ENCODE data around the gene HLA-A. TPM values are rescaled to one million over a fixed set of nuclear protein-coding genes. Genes with fewer than 3 reads are reported as not detected.

The HLA-A gene
- total RNA-seq: 1,869 TPM

DNA sequence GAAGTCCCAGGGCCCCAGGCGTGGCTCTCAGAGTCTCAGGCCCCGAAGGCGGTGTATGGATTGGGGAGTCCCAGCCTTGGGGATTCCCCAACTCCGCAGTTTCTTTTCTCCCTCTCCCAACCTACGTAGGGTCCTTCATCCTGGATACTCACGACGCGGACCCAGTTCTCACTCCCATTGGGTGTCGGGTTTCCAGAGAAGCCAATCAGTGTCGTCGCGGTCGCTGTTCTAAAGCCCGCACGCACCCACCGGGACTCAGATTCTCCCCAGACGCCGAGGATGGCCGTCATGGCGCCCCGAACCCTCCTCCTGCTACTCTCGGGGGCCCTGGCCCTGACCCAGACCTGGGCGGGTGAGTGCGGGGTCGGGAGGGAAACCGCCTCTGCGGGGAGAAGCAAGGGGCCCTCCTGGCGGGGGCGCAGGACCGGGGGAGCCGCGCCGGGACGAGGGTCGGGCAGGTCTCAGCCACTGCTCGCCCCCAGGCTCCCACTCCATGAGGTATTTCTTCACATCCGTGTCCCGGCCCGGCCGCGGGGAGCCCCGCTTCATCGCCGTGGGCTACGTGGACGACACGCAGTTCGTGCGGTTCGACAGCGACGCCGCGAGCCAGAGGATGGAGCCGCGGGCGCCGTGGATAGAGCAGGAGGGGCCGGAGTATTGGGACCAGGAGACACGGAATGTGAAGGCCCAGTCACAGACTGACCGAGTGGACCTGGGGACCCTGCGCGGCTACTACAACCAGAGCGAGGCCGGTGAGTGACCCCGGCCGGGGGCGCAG is at the start of gene HLA-A:
Gene HLA-A, plus strand, starts transcription at position 258 of the 778 bp plus-strand sequence. Its CDS starts 22 bp downstream, at position 280.
- Histone ChIP-seq H3K4me3 (ENCODE audit: low read length) (peak within 1 kb of the TSS; percentile 87), H3K27me3 (ENCODE audit: insufficient read depth, low read length) (no peaks in the 10 kb centered on the region), H3K9me3 (ENCODE audit: low read depth, low read length) (no peaks in the 10 kb centered on the region), H3K4me1 (ENCODE audit: insufficient read depth, low read length) (peaks cover 58% of the 10 kb centered on the region)

DNA sequence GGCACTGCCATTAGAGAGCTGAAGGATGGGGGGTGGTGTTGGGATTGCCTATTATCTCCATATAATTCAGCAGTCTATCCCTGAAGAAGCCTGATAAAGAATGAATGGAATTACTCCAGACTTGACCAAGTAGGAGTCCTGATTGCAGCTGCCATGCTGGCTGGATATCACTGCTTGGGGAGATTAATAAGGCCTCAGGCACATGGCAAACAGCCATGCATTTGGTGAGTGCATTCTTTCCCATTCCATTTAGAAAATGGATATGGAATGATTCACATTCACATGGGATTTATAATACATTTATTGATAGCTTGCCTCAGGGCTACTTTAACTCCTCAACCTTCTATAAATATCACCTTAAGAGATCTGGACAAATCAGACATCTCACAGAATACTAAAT is 49.6 kb upstream of the HLA-A start:
- Histone ChIP-seq H3K4me3 (ENCODE audit: low read length) (no peak overlapping the region), H3K4me1 (ENCODE audit: insufficient read depth, low read length) (peaks cover 7% of the 10 kb centered on the region), H3K27me3 (ENCODE audit: insufficient read depth, low read length) (no peaks in the 10 kb centered on the region), H3K9me3 (ENCODE audit: low read depth, low read length) (no peaks in the 10 kb centered on the region)

- Histone ChIP-seq H3K9me3 (ENCODE audit: low read depth, low read length) (no peaks in the 10 kb centered on the region), H3K27me3 (ENCODE audit: insufficient read depth, low read length) (no peaks in the 10 kb centered on the region), H3K4me1 (ENCODE audit: insufficient read depth, low read length) (no peaks in the 10 kb centered on the region), H3K4me3 (ENCODE audit: low read length) (no peak overlapping the region)
Measured at GRCh38 chr6:29899281-29899680, 43.1 kb upstream of the HLA-A start.

DNA sequence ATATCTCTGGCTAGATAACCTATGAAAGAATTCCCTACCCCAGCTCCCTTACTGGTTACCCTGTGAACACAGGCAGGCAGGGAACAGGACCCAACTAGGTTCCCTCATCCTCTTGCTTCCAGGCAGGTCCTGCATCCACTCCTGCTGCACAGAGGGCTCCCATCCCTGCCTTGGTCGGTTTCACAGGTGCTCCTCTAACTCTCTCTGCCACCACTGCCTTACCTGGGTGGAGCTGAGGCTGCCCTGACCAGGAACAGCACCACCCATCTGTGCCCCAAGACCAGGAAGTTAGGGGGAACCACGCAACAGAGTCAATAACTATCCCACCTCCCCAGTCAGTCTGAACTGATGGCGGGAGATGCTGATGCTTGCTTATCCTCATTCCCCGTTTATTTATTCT is 37.0 kb upstream of the HLA-A start:
- Histone ChIP-seq H3K4me3 (ENCODE audit: low read length) (no peak overlapping the region), H3K4me1 (ENCODE audit: insufficient read depth, low read length) (no peaks in the 10 kb centered on the region), H3K9me3 (ENCODE audit: low read depth, low read length) (no peaks in the 10 kb centered on the region), H3K27me3 (ENCODE audit: insufficient read depth, low read length) (no peaks in the 10 kb centered on the region)

DNA sequence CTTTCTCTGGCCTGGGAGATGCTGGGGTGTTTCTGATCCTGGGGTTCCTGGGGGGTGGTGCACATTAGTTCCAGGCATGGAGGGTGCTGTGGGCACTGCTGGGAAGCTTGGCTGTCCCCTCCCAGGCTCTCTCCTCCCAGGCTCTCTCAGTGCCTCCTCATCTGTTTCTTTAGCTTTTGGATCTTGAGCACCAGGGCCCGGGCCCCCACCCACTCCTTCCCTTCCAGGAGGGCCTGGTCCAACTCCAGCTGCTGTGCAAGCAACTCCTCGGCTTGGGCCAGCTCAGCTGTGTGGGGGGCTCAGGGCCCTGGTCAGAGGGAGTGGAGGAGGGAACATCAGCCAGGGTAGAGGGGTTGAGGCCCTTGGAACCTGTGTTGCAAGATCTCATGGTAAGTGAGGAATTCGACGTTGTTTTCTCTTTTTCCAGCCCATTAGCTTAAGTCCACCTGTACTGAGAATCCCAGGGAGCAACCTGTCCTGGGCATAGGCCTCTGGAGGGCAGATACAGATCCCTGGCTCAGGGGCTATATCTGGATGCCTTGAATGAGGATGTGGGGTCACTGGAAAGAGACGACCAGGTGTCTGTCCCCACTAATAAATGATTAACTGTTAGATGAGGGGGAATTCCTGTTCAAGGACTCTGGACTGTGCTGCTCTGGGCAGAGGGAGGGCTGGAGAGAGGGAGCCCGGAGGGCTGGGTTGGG is 34.5 kb upstream of the HLA-A start:
- H3K9me3 ChIP-seq (ENCODE audit: low read depth, low read length): no peaks in the 10 kb centered on the region
- no peak overlapping the region for H3K4me3 ChIP-seq (ENCODE audit: low read length)
- H3K4me1 ChIP-seq (ENCODE audit: insufficient read depth, low read length): no peaks in the 10 kb centered on the region
- no peaks in the 10 kb centered on the region for H3K27me3 ChIP-seq (ENCODE audit: insufficient read depth, low read length)

DNA sequence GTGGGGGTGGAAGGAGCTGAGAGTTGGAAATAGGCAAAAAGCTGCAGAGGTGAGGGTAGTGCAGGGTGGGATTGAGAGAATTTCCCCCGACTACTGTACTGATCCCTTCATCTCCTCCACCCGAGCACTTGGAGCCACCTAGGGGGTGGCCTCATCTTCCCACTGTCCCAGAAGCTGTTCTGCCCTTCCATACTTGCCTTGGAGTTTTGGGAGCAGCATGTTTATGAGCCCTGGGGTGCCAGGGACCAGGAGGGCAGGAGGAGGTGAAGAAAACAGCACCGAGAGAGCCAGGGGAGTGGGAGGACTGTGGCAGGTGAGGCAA is 34.0 kb upstream of the HLA-A start:
- Histone ChIP-seq H3K4me3 (ENCODE audit: low read length) (no peak overlapping the region), H3K9me3 (ENCODE audit: low read depth, low read length) (no peaks in the 10 kb centered on the region), H3K27me3 (ENCODE audit: insufficient read depth, low read length) (no peaks in the 10 kb centered on the region), H3K4me1 (ENCODE audit: insufficient read depth, low read length) (no peaks in the 10 kb centered on the region)

GRCh38 chr6:29908710-29909109 is 33.6 kb upstream of the HLA-A start:
- Histone ChIP-seq H3K9me3 (ENCODE audit: low read depth, low read length) (no peaks in the 10 kb centered on the region), H3K4me3 (ENCODE audit: low read length) (no peak overlapping the region), H3K4me1 (ENCODE audit: insufficient read depth, low read length) (no peaks in the 10 kb centered on the region), H3K27me3 (ENCODE audit: insufficient read depth, low read length) (no peaks in the 10 kb centered on the region)

GRCh38 chr6:29909985-29910384 is 32.3 kb upstream of the HLA-A start:
- H3K4me1 ChIP-seq (ENCODE audit: insufficient read depth, low read length): no peaks in the 10 kb centered on the region
- H3K4me3 ChIP-seq (ENCODE audit: low read length): no peak overlapping the region
- no peaks in the 10 kb centered on the region for H3K27me3 ChIP-seq (ENCODE audit: insufficient read depth, low read length)
- no peaks in the 10 kb centered on the region for H3K9me3 ChIP-seq (ENCODE audit: low read depth, low read length)

GRCh38 chr6:29912840-29913239 is 29.5 kb upstream of the HLA-A start:
- H3K9me3 ChIP-seq (ENCODE audit: low read depth, low read length): no peaks in the 10 kb centered on the region
- H3K27me3 ChIP-seq (ENCODE audit: insufficient read depth, low read length): no peaks in the 10 kb centered on the region
- H3K4me1 ChIP-seq (ENCODE audit: insufficient read depth, low read length): peaks cover 9% of the 10 kb centered on the region

DNA sequence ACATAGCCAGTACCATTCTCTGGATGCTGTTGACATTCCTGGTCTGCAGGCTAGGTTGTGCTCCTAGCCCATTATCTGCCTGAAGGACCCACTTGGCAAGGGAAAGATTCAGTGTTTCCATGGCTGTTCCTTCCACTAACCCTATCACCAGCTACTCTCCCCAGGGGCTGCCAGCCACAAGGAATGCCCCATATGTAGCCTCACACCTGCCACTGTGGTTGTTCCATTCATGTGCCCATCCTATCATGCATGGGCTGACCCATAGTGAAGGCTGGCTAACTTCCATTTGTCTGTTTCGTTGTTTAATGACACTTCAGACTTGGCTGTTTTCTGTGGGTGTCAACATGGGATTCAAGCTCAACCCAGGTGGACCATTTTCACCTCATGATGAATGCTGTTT is 25.6 kb upstream of the HLA-A start:
- Histone ChIP-seq H3K27me3 (ENCODE audit: insufficient read depth, low read length) (no peaks in the 10 kb centered on the region), H3K4me3 (ENCODE audit: low read length) (no peak overlapping the region), H3K9me3 (ENCODE audit: low read depth, low read length) (no peaks in the 10 kb centered on the region), H3K4me1 (ENCODE audit: insufficient read depth, low read length) (peaks cover 16% of the 10 kb centered on the region)

More at GRCh38 chr6:29912840-29913239, 29.5 kb upstream of the HLA-A start:
- no peak overlapping the region for H3K4me3 ChIP-seq (ENCODE audit: low read length)

DNA sequence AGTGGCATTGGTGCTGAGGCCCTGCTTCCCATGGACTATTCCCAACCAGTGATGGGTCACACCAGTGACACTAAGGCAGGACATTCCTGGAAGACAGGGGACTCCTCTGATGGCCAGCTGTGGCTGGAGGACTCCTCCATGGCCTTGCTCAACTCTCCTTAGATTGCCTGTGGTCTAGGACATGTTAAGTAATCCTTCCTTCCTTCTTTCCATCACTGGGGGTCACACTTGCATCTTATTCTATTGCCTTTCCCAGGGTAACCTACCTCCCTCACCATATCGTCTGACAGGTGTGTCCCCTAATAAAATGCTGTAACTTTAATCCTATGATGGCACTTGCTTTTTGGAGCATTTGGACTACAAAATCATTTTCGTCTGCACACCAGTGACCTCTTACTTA is 24.5 kb upstream of the HLA-A start:
- H3K4me3 ChIP-seq (ENCODE audit: low read length): no peak overlapping the region
- no peaks in the 10 kb centered on the region for H3K9me3 ChIP-seq (ENCODE audit: low read depth, low read length)
- no peaks in the 10 kb centered on the region for H3K27me3 ChIP-seq (ENCODE audit: insufficient read depth, low read length)
- peaks cover 16% of the 10 kb centered on the region for H3K4me1 ChIP-seq (ENCODE audit: insufficient read depth, low read length)

- Histone ChIP-seq H3K27me3 (ENCODE audit: insufficient read depth, low read length) (no peaks in the 10 kb centered on the region), H3K4me1 (ENCODE audit: insufficient read depth, low read length) (peaks cover 16% of the 10 kb centered on the region)
Measured at GRCh38 chr6:29919506-29920445, 22.6 kb upstream of the HLA-A start.

DNA sequence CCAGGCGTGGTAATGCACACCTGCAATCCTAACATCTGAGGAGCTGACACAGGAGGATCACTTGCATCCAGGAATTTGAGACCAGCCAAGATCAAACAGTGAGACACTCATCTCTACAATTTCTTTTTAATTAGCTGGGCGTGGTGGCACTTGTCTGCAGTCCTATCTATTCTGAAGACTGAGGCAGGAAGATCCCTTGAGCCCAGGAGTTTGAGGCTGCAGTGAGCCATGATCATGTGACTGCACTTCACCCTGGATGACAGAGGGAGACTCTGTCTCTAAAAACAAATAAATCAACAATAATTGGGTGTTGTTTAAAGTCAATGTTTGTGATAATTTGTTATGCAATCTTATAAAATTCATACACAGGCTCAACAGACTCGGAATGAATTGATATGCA is 18.0 kb upstream of the HLA-A start:
- Histone ChIP-seq H3K9me3 (ENCODE audit: low read depth, low read length) (no peaks in the 10 kb centered on the region), H3K4me1 (ENCODE audit: insufficient read depth, low read length) (peaks cover 22% of the 10 kb centered on the region), H3K4me3 (ENCODE audit: low read length) (no peak overlapping the region), H3K27me3 (ENCODE audit: insufficient read depth, low read length) (no peaks in the 10 kb centered on the region)

More at GRCh38 chr6:29919506-29920445, 22.6 kb upstream of the HLA-A start:
- Histone ChIP-seq H3K4me3 (ENCODE audit: low read length) (no peak overlapping the region), H3K9me3 (ENCODE audit: low read depth, low read length) (no peaks in the 10 kb centered on the region)

DNA sequence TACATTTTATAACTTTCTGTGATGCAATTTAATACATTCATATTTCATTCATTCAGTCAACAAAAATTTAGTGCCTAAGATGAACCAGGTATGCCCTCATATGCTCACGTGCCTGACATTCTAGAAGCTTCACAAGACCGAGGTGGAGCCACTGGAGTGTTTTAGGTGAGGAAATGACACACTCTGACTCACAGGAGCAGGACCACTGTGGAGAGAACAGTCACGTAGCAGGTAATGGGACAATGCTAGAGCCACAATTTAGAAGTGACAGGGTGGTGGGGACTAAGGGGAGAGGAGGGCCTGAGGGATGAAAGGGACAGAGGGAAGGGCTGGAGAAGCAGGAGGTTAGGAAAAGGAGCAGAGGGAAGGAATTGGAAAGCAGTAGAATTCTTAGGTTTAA is 17.6 kb upstream of the HLA-A start:
- Histone ChIP-seq H3K27me3 (ENCODE audit: insufficient read depth, low read length) (no peaks in the 10 kb centered on the region), H3K4me3 (ENCODE audit: low read length) (no peak overlapping the region), H3K9me3 (ENCODE audit: low read depth, low read length) (no peaks in the 10 kb centered on the region), H3K4me1 (ENCODE audit: insufficient read depth, low read length) (peaks cover 19% of the 10 kb centered on the region)

DNA sequence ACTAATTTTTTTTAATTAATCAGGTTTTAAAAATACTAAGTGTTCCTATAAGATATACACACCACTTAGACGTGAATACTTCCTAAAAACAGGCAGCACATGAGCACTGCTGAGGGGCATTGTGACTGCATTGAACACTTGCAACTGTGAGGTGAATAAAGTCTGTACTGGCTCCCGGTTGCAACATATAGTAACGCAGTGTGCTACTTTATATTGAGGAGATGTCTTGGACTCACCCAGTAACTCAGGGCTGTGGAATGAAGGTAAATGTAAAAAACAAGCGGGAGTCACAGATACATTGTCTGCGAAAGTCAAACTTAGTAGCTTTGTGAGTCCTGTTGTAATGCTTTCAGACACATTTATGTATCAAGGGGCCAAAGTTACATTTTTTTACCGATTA is 17.0 kb upstream of the HLA-A start:
- Histone ChIP-seq H3K4me3 (ENCODE audit: low read length) (no peak overlapping the region), H3K27me3 (ENCODE audit: insufficient read depth, low read length) (no peaks in the 10 kb centered on the region)

More for the DNA sequence above, 17.0 kb upstream of the HLA-A start:
- Histone ChIP-seq H3K9me3 (ENCODE audit: low read depth, low read length) (no peaks in the 10 kb centered on the region), H3K4me1 (ENCODE audit: insufficient read depth, low read length) (peaks cover 19% of the 10 kb centered on the region)
